HG03066 (cell line): ENCODE results near the gene CHD6.

Experiments used
- ATAC-seq: cut with Tn5 transposase; IDR thresholded peaks from one replicate; pipeline ENCODE4 v1.9.1; 2021; ENCODE audit warnings: low read depth; ENCODE audit not compliant: unreplicated experiment

The CHD6 gene

DNA sequence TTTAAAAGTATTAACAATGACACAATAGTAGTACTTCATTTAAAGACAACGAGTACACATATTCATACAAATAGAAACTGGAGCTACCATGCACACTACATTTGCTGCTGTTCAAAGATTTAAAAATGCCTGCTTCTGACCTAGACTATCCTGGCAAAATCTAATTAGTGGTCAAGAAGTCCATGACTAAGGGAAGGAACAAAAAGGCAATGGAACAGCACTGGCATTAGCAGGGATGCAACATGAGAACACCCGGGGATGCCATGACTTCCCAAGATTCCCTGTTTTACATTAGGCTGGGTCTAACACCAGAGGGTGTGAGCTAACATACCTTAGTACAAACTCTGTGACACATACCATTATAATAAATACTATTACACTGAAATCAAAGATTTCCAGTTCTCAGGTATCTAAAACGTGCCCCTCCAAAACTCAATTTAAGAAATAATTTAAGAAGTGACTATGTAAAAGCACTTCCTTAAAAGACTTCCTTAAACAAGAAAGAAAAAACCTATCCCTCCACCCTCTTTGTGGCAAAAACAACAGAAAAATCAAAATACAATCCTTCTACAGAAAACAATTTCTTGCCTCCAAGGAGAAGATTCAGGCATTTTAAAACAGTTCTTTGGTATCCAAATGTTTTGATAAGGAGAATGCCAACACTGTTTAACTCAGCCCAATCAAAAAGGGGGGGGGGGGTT is 25.5 kb downstream of the CHD6 start:
- ATAC-seq, result no peak

DNA sequence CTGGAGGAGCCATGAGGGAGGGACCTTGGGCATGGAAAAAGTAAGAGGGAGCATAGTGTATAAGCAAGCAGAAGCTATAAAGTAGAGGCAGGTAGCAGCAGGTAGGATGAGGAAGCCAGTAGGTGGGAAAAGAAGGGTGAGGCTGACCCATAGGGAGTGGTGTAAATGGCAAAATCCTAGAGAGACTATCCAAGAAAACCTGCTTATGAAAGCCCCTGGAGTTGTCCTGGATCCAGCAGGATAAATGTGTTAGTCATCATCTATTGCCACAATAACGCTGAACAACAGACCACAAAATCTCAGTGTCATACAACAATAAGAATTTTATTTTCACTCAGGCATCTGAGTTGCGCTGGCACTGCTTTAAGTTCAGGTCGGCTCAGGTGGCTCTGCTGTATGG is 30.2 kb downstream of the CHD6 start:
- no peak for ATAC-seq

GRCh38 chr20:41587523-41587922 is 30.7 kb downstream of the CHD6 start:
- ATAC-seq, result no peak

- no peak for ATAC-seq
Measured at GRCh38 chr20:41586772-41587171, 31.4 kb downstream of the CHD6 start.

DNA sequence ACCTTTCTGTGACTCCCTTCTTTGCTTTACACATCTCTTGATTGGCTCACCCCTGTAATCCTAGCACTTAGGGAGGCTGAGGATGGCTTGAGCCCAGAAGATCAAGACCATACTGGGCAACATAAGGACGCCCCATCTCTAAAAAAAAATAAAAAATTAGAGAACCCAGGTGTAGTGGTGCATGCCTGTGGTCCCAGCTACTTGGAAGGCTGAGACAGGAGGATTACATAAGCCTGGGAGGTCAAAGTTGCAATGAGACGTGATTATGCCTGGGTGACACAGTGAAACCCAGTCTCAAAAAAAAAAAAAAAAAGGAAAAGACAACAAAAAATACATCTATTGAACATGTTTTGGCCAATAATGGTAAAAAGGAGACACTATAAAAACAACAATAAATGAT is 37.8 kb downstream of the CHD6 start:
- no peak for ATAC-seq

DNA sequence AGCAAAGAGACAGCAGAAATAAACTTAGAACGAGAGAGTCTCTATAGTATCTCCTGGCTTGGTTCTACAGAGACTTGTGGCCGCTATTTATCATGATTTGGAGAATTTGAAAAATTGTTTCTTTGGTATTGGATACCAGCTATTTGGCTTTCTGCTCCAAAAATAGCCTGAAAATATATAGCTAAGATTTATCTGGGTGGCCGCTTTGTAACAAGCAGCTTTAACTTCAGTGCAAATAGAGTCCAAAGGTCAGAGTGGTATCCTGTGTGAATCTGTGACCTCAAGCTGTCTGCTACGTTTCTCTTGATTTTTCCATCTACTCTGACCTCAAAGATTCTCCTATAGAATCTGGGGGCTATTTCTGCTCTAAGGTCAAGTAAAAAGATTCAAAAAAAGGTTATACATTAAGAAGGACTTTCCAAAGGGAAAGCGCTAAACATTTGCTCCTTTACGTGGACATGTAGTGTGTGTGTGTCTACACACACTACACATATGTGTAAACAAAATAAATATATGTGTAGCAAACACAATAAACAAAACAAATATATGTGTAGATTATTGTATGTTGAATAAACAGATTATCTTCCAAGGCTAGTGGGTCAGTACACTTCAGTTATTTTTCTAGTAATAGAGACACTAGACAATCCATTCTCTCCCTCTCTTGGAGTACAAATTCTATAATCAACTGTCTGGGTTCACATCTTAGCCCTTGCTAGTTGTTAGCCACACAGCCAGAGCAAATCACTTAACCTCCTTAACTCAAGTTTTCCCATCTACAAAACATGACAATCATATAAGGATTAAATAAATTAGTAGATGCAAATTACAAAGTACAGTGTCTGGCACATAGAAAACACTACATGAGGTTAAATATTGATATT is 40.8 kb downstream of the CHD6 start:
- no peak for ATAC-seq

DNA sequence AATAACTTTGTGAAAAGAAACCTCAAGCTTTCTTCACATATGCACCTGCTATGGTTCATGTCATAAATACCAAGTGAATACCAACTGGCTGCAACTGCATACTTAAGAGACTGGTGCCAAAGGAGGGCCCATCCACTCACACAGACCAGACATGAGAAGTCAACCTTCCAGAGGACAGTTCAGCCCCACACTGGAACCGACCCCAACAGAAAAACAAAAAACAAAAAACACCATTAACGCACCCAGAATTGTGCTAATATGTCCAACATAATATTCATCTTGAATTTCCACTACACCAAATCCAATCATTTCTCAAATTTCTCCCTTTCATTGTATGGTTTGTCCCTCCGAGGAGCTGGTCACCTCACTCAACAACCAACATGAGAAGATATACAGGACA is 42.8 kb downstream of the CHD6 start:
- no peak for ATAC-seq

- no peak for ATAC-seq
Measured at GRCh38 chr20:41574802-41575389, 43.3 kb downstream of the CHD6 start.

DNA sequence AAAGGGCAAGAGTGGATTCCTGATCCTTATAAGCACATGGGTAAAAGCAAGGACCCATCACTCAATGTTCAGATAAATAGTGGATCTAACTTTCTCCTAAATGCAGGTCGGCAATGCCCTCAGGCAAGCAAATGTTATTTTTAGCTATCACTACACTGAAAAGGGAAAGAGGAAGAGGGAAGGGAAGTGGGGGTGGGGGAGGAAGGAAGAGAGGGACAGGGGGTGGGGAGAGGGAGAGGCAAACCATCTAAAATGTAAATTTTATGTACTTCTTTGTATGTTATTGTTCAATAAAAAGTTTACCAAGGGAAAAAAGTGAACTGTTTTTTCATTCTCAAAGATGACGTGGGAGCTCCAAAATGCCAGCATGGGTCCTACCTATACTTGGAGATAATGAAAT is 44.2 kb downstream of the CHD6 start:
- ATAC-seq, result no peak

DNA sequence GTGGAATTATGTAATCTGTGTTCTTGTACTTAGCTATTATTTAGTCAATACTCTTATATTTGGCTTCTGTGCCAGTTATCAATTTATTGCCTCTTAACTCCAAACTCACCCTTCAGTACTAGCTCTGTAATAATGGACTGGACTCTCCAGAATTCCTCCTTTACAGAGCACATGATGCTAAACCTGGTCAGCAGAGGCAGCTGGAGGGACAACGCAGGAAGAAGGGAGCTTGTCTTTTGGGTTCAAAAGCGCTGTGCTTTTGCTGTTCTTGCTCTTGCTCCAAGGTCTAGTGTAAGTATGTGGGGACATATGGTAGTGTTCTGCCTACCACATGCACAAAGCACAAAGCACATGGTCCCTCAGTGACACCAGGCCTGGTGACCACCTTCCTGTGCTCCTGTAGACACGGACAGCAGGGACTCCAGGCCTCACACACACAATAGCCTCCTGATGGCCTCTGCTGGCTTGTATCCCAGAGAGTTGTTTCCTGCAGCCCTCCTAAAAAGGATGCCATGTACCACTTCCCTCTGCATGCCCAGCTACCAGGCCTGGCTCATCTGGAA is 46.1 kb downstream of the CHD6 start:
- no peak for ATAC-seq

DNA sequence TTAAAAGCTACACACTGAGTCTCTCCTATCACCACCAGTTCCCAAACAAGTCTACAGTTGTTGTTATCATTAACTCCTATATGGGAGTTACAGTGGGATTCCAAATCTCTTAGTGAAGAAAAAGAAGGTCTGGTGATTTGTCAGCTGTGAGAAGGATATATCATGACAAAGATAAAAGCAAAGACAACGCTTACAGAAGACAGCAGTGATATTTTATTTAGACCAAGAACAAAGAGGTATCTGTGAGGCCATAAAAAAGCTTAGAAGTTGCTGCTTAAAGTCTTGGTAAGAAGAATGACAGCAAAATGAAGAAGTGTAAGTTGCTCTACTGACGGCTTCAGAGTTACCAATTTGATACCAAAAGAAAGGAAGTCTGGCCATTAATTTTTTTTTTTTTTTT is 47.2 kb downstream of the CHD6 start:
- ATAC-seq, result no peak

DNA sequence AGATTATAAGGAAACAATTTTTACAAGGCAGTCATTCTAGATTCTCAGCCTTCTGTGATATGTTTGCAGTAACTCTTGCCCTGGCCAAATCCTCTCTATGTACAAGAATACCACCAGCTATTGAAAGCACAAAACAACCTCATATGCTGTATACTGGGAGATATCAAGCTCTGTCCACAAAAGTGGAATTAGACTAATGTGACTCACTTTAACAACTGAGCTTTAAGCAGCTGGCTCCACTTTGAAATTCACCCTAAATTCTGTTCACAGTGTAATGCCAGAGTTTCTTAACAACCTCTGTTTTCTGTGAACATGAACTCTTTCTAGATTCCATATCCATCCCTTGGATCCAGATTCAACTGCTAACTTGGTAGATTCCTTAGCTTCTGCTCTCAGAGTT is 47.6 kb downstream of the CHD6 start:
- ATAC-seq, result no peak

- no peak for ATAC-seq
Measured at GRCh38 chr20:41567615-41568014, 50.6 kb downstream of the CHD6 start.

- ATAC-seq, result no peak
Measured at GRCh38 chr20:41566896-41567527, 51.2 kb downstream of the CHD6 start.

DNA sequence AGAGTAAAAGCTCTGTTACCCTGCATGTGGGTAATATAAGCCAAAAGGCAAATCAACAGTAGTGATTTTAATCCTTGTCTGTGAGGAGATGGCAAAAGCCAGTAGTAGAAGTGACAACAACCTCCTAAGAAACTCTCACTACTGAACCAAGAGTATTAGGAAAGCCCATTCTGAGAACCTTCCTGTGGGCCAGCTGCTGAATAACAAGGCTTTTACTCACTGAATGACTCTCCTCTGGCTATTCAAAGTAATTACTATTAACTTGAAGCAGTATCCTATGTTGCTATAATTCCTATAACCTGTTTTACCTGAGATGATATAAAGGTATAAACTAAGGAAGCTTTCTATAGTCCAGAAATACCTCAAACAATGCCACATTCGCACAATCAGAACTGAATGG is 55.1 kb downstream of the CHD6 start:
- ATAC-seq, result no peak

DNA sequence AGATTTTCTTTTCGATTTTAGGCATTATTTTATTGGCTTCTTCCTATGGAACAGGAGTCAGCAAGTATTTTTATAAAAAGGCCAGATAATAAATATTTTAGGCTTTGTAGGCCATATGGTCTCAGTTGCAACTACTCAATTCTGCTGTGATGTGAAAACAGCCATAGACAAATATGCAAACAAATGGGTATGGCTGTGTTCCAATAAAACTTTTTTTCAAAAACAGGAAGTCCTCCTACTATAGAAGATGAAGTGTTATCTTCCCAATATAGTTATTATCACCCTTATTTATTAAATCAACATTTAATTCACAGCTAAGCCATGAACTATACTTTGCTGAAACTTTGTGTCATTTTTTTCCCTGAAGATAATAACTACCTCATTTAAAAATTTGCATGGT is 57.2 kb downstream of the CHD6 start:
- no peak for ATAC-seq

DNA sequence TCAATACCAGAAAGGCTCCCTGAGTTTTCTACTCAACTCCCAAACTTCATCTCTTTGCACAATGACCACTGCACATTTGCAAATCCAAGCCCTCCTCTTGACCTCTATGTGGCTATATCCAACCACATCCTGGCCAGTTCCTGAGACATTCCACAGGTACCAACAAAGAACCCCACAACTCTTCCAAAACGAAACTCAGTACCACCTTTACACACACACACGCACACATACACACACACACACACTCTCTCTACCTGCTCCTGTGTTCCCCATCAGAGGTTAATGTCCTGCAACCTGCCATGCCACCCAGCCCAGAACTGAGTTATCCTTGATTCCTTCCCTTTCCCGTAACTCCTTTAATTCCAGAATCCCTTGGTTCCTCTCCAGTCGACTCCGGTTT is 58.5 kb downstream of the CHD6 start:
- ATAC-seq, result no peak

DNA sequence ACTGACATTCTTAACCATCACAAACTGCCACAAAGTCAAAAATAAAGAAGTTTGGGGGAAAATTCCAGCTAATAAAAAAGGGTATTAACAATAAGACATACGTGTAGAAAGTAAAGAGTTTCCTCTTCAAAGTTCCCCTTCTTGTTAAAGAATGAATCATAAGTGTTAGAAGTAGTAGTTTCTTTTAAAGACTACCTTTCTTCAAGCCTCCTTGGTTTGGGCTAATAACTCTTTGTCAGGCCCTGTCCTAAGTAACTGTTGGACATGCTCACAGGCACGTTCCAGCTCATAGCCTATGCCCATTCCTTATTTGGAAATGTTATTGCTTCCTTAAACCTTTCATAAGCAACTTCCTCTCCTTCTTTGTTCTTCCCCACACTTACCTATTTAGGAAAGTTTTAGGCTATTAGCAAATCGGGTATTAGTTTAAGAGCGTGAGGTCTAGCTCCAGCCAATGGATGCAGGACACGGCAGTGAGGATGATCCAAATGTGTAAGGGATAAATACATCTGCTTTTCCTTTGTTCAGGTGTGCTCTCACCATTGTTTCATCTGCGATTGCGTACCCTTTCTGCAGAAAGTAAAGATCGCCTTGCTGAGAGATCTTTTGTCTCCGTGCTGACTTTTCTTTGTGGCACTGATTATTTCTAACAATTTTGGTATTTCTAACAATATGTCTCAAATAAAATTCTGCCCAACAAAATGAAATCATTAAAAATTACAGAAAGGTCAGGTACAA is 64.9 kb downstream of the CHD6 start:
- no peak for ATAC-seq

- ATAC-seq, result no peak
Measured at GRCh38 chr20:41552295-41553068, 65.7 kb downstream of the CHD6 start.
